Astrocyte of the cerebellum (primary cell): ENCODE measurements around the gene DNAH2.

Experiments
- DNase-seq: peaks from one replicate; pipeline ENCODE4 v3.0.0-alpha.2; 2011; ENCODE audit warnings: low read depth
- H3K4me3 ChIP-seq: 2 replicates; pipeline ENCODE4 v1.5.1; 2011; ENCODE audit warnings: mild to moderate bottlenecking, low read depth, low read length, moderate library complexity
- CTCF ChIP-seq: IDR thresholded peaks from 2 replicates; pipeline ENCODE4 v1.5.1; 2012; ENCODE audit warnings: low read length, low read depth, moderate library complexity, mild to moderate bottlenecking; ENCODE audit errors: missing control alignments
- in situ Hi-C: cut with HindIII; loops from 2 replicates; pipeline ENCODE4 v1.10.0; 2017; ENCODE audit warnings: low sequenced_read_pairs

Gene DNAH2

GRCh38 chr17:7839876-7840261 lies 122.3 kb downstream of the DNAH2 start:
- TF ChIP-seq CTCF, result no peak
- H3K4me3 ChIP-seq, result no peak overlapping the region
- in situ Hi-C loops, result no loop called here
- no peak for DNase-seq

GRCh38 chr17:7840441-7840840 lies 122.9 kb downstream of the DNAH2 start:
- TF ChIP-seq CTCF, result no peak
- in situ Hi-C loops, result no loop called here
- no peak overlapping the region for H3K4me3 ChIP-seq
- no peak for DNase-seq

GRCh38 chr17:7840875-7841274 lies 123.3 kb downstream of the DNAH2 start:
- H3K4me3 ChIP-seq, result peak overlapping the region; percentile 70
- DNase-seq, result no peak
- TF ChIP-seq CTCF, result no peak
- in situ Hi-C loops, result no loop called here

GRCh38 chr17:7841396-7841914 lies 123.9 kb downstream of the DNAH2 start:
- no peak for TF ChIP-seq CTCF
- H3K4me3 ChIP-seq, result peak overlapping the region; percentile 70
- DNase-seq, result peak; percentile 66
- in situ Hi-C loops, result no loop called here

GRCh38 chr17:7841915-7842379 lies 124.4 kb downstream of the DNAH2 start:
- H3K4me3 ChIP-seq, result peak overlapping the region; percentile 70
- DNase-seq, result peak; percentile 59
- in situ Hi-C loops, result no loop called here
- TF ChIP-seq CTCF, result no peak

GRCh38 chr17:7842380-7843256 lies 125.1 kb downstream of the DNAH2 start:
- H3K4me3 ChIP-seq, result peak overlapping the region; percentile 70

More at GRCh38 chr17:7842380-7843256, 125.1 kb downstream of the DNAH2 start:
- in situ Hi-C loops, result no loop called here
- DNase-seq, result no peak
- no peak for TF ChIP-seq CTCF
